ENCODE data around the gene SPATA19. TPM values are rescaled to one million over a fixed set of nuclear protein-coding genes. Genes with fewer than 3 reads are reported as not detected.

The SPATA19 gene
- total RNA-seq, 1 experiment from 2014 or later = not detected

- TF ChIP-seq EZH2 (IDR thresholded peaks at IDR 0.05; ENCODE audit: borderline replicate concordance, low read depth, low read length, poor library complexity, severe bottlenecking) = no peak
- TF ChIP-seq, protein P1, sequence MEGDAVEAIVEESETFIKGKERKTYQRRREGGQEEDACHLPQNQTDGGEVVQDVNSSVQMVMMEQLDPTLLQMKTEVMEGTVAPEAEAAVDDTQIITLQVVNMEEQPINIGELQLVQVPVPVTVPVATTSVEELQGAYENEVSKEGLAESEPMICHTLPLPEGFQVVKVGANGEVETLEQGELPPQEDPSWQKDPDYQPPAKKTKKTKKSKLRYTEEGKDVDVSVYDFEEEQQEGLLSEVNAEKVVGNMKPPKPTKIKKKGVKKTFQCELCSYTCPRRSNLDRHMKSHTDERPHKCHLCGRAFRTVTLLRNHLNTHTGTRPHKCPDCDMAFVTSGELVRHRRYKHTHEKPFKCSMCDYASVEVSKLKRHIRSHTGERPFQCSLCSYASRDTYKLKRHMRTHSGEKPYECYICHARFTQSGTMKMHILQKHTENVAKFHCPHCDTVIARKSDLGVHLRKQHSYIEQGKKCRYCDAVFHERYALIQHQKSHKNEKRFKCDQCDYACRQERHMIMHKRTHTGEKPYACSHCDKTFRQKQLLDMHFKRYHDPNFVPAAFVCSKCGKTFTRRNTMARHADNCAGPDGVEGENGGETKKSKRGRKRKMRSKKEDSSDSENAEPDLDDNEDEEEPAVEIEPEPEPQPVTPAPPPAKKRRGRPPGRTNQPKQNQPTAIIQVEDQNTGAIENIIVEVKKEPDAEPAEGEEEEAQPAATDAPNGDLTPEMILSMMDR (conservative IDR thresholded peaks at IDR 0.05; ENCODE audit: low read depth, low read length) = no peak
- intact Hi-C loops (cut with micrococcal nuclease; ENCODE audit: unreplicated experiment) = no loop called here
- DNase-seq (ENCODE audit: low spot score) = no peak
These were observed 11.2 kb downstream of the SPATA19 start for GRCh38 chr11:133833898-133834681.

GRCh38 chr11:133832991-133833897 lies 12.1 kb downstream of the SPATA19 start:
- H3K27me3 ChIP-seq (replicated peaks; ENCODE audit: insufficient read depth, low read depth, low read length, poor library complexity) = no peaks in the 10 kb centered on the region
- no peak overlapping the region for H3K4me3 ChIP-seq (ENCODE audit: low read depth, low read length, poor library complexity, severe bottlenecking)
- peak; percentile 27 for DNase-seq (ENCODE audit: low spot score)
- no peaks in the 10 kb centered on the region for H3K4me1 ChIP-seq (ENCODE audit: insufficient read depth, low read length, poor library complexity, severe bottlenecking)
- ChIA-PET POLR2A (ENCODE audit: low non-redundant PET) (no interaction called here), CTCF (no interaction called here)
- TF ChIP-seq EZH2 (IDR thresholded peaks at IDR 0.05; ENCODE audit: borderline replicate concordance, low read depth, low read length, poor library complexity, severe bottlenecking) = no peak
- TF ChIP-seq, protein P1 (conservative IDR thresholded peaks at IDR 0.05; ENCODE audit: low read depth, low read length) = no peak
- intact Hi-C loops (cut with micrococcal nuclease; ENCODE audit: unreplicated experiment) = no loop called here
- no peak overlapping the region for H3K27ac ChIP-seq (ENCODE audit: low read depth, low read length, poor library complexity, severe bottlenecking)
- no TSS peak for BruUV-seq (replicated peaks)
- no peaks in the 10 kb centered on the region for H3K36me3 ChIP-seq (ENCODE audit: insufficient read depth, low read length, poor library complexity, severe bottlenecking)
- H3K9me3 ChIP-seq (ENCODE audit: low read depth, low read length, poor library complexity, severe bottlenecking) = no peaks in the 10 kb centered on the region

More at GRCh38 chr11:133833898-133834681, 11.2 kb downstream of the SPATA19 start:
- CTCF ChIA-PET = interaction anchor here (0.7 to 1.6 kb wide), 3 partner anchors 688 to 756 kb away, joined by 3 to 5 read pairs (median 4); no protein-coding TSS in a partner anchor
- H3K9me3 ChIP-seq (ENCODE audit: low read depth, low read length, poor library complexity, severe bottlenecking) = no peaks in the 10 kb centered on the region
- no peaks in the 10 kb centered on the region for H3K36me3 ChIP-seq (ENCODE audit: insufficient read depth, low read length, poor library complexity, severe bottlenecking)
- no peaks in the 10 kb centered on the region for H3K4me1 ChIP-seq (ENCODE audit: insufficient read depth, low read length, poor library complexity, severe bottlenecking)
- H3K4me3 ChIP-seq (ENCODE audit: low read depth, low read length, poor library complexity, severe bottlenecking) = no peak overlapping the region
- no peaks in the 10 kb centered on the region for H3K27me3 ChIP-seq (replicated peaks; ENCODE audit: insufficient read depth, low read depth, low read length, poor library complexity)
- no peak overlapping the region for H3K27ac ChIP-seq (ENCODE audit: low read depth, low read length, poor library complexity, severe bottlenecking)
- no TSS peak for BruUV-seq (replicated peaks)
- POLR2A ChIA-PET (ENCODE audit: low non-redundant PET) = no interaction called here

DNA sequence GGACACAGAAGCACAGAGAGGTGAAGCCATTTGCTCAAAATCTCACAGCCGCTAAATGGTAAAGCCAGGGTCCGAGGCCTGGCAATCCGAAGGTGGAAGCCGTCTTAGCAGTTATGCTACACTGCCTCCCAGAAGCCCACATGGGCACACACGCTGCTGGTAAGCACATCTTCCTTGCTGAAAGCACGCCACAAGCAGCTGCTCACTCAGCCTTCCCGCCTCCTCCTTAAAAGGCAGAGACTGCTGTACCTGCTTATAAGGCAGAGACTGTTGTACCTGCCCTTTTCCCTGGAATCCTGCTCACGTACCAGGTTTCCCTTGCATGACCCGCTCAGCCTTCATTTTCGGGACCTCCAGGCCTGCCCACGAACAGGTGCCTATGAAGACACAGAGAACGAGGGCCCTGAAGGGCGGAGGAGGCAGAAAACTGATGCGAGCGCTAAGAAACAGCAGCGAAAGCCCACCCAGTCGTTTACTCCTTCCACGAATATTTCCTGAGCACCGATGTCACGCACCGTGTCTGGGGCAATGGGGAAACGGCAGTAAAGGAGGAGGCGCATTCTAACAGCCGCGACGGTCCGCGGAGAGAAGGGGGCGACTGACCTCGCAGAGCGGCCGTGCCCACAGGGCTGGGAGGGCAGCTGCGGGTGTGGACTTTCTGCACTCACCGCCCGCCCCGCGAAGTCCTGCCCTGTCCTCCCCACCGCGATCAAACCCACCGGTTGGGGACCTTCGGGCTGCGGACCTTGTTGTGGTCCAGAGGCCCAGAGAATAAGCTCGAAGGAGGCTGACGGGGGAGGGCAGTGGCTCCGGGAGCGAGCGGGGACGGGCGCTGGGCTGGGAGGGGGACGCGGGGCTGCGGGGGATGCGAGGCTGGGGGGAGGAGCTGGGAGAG lies 13.0 kb downstream of the SPATA19 start:
- Histone ChIP-seq H3K36me3 (ENCODE audit: insufficient read depth, low read length, poor library complexity, severe bottlenecking) (no peaks in the 10 kb centered on the region), H3K27me3 (replicated peaks; ENCODE audit: insufficient read depth, low read depth, low read length, poor library complexity) (no peaks in the 10 kb centered on the region), H3K4me3 (ENCODE audit: low read depth, low read length, poor library complexity, severe bottlenecking) (no peak overlapping the region), H3K9me3 (ENCODE audit: low read depth, low read length, poor library complexity, severe bottlenecking) (no peaks in the 10 kb centered on the region), H3K27ac (ENCODE audit: low read depth, low read length, poor library complexity, severe bottlenecking) (no peak overlapping the region), H3K4me1 (ENCODE audit: insufficient read depth, low read length, poor library complexity, severe bottlenecking) (no peaks in the 10 kb centered on the region)
- no TSS peak for BruUV-seq (replicated peaks)
- intact Hi-C loops (cut with micrococcal nuclease; ENCODE audit: unreplicated experiment) = no loop called here
- CTCF ChIA-PET = no interaction called here
- no peak for DNase-seq (ENCODE audit: low spot score)
- POLR2A ChIA-PET (ENCODE audit: low non-redundant PET) = no interaction called here
- no peak for TF ChIP-seq EZH2 (IDR thresholded peaks at IDR 0.05; ENCODE audit: borderline replicate concordance, low read depth, low read length, poor library complexity, severe bottlenecking)
- TF ChIP-seq, protein P1 (conservative IDR thresholded peaks at IDR 0.05; ENCODE audit: low read depth, low read length) = no peak

Data from A673 (cell line).